Natural killer cell (primary cell): ENCODE data around the gene DUSP7. TPM values are rescaled to one million over a fixed set of nuclear protein-coding genes. Genes with fewer than 3 reads are reported as not detected.
A peak's percentile ranks its signal among the peaks of the same experiment; 100 is the strongest.

Experiments
- ATAC-seq, 3 donors: fragments of 150-1000 bp in 2 of 3; fragments of 200-7000 bp in 1 of 3; cut with Tn5 transposase; 1 replicate in 1 of 3; 2 replicates in 2 of 3; pipeline ENCODE4 v1.10.0; 2021; ENCODE audit warnings: mild to moderate bottlenecking in 2 of 3, moderate library complexity in 2 of 3
- DNase-seq, 2 donors: peaks; one replicate each; pipeline versions ENCODE4 v3.0.0 to v3.0.0-alpha.2; 2013 to 2021; ENCODE audit warnings: mixed read lengths in 1 of 2
- H3K27ac ChIP-seq: one replicate; pipeline ENCODE4 v1.5.1; 2013; ENCODE audit warnings: mild to moderate bottlenecking, low read length
- H3K27me3 ChIP-seq: one replicate; pipeline ENCODE4 v1.6.1; 2013; ENCODE audit warnings: low read length; ENCODE audit not compliant: control insufficient read depth, insufficient read depth
- H3K36me3 ChIP-seq: one replicate; pipeline ENCODE4 v1.6.1; 2013; ENCODE audit warnings: low read length; ENCODE audit not compliant: control insufficient read depth, insufficient read depth
- H3K4me1 ChIP-seq: one replicate; pipeline ENCODE4 v1.6.1; 2013; ENCODE audit warnings: low read length; ENCODE audit not compliant: control insufficient read depth, insufficient read depth
- H3K4me3 ChIP-seq: one replicate; pipeline ENCODE4 v1.5.1; 2013; ENCODE audit warnings: low read length
- H3K9me3 ChIP-seq: one replicate; pipeline ENCODE4 v1.6.1; 2013; ENCODE audit warnings: low read length; ENCODE audit not compliant: control insufficient read depth, insufficient read depth
- H3K27ac Mint-ChIP-seq, 2 donors: one replicate each; pipeline ENCODE4 v1.8.0; 2022; ENCODE audit warnings: mild to moderate bottlenecking in 2 of 2, mixed read lengths in 2 of 2, moderate library complexity in 1 of 2
- H3K27me3 Mint-ChIP-seq, 2 donors: one replicate each; pipeline ENCODE4 v1.8.0; 2022; ENCODE audit warnings: low read depth in 2 of 2, mixed read lengths in 2 of 2
- H3K36me3 Mint-ChIP-seq: one replicate; pipeline ENCODE4 v1.8.0; 2022; ENCODE audit warnings: mixed read lengths
- H3K4me1 Mint-ChIP-seq, 2 donors: one replicate each; pipeline ENCODE4 v1.8.0; 2022; ENCODE audit warnings: mixed read lengths in 2 of 2
- H3K4me3 Mint-ChIP-seq: one replicate; pipeline ENCODE4 v1.8.0; 2022; ENCODE audit warnings: mild to moderate bottlenecking, moderate library complexity, mixed read lengths
- H3K9me3 Mint-ChIP-seq, 2 donors: one replicate each; pipeline ENCODE4 v1.8.0; 2022; ENCODE audit warnings: mixed read lengths in 2 of 2
- WGBS: methylation state at CpG from one replicate; pipeline ENCODE4 v1.1.7; 2013; ENCODE audit warnings: missing lambda C conversion rate; ENCODE audit not compliant: insufficient coverage; 5-methylcytosine and 5-hydroxymethylcytosine counted together
- intact Hi-C: fragments of 100-400 bp; cut with micrococcal nuclease; formaldehyde crosslinking; loops from one replicate; pipeline ENCODE4 v1.14.2; 2022
- total RNA-seq, 4 donors: library from RNA; stranded (reverse); fragments of 120-200 nt in 1 of 4; gene quantifications; one replicate each; pipeline versions ENCODE4 v1.2.3 to v1.2.4, GENCODE V29; 2013 to 2022
- TF ChIP-seq, protein P1 (sequence below): fragments of 200-600 bp; IDR thresholded peaks from one replicate; pipeline ENCODE4 v1.8.0; 2022; ENCODE audit warnings: antibody characterized with exemption

Gene DUSP7
- total RNA-seq, 3 donors from 2014 or later (not counting 1 experiment from before 2014, with no cell fraction given), result 8.7 to 17.4 (median 11.6) TPM

DNA sequence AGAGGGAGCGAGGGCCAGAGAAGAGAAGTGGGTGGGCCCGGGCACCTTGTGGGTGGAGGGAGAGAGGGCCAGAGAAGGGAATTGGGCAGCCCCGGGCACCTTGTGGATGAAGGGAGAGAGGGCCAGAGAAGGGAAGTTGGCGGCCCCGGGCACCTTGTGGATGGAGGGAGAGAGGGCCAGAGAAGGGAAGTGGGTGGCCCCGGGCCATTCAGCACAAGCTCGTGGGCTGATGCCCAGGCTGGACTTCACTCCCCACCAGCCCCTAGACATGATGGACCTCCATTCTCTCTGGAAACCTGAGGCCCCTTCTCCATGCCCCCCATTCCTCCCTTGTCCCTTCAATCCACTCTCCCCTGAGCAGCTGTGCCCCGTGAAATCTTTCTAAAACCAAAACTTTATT is 15.8 kb downstream of the DUSP7 start:
- Mint-ChIP-seq H3K9me3 (no peaks in the 10 kb centered on the region), H3K4me3 (no peak overlapping the region), H3K27me3 (peaks cover 0 to 3% of the 10 kb centered on the region in 2 donors), H3K4me1 (peaks cover 4 to 5% of the 10 kb centered on the region in 2 donors), H3K27ac (no peak overlapping the region), H3K36me3 (no peaks in the 10 kb centered on the region)
- ATAC-seq (no peak), DNase-seq (no peak)
- H3K9me3 ChIP-seq, result no peaks in the 10 kb centered on the region
- TF ChIP-seq, protein P1, sequence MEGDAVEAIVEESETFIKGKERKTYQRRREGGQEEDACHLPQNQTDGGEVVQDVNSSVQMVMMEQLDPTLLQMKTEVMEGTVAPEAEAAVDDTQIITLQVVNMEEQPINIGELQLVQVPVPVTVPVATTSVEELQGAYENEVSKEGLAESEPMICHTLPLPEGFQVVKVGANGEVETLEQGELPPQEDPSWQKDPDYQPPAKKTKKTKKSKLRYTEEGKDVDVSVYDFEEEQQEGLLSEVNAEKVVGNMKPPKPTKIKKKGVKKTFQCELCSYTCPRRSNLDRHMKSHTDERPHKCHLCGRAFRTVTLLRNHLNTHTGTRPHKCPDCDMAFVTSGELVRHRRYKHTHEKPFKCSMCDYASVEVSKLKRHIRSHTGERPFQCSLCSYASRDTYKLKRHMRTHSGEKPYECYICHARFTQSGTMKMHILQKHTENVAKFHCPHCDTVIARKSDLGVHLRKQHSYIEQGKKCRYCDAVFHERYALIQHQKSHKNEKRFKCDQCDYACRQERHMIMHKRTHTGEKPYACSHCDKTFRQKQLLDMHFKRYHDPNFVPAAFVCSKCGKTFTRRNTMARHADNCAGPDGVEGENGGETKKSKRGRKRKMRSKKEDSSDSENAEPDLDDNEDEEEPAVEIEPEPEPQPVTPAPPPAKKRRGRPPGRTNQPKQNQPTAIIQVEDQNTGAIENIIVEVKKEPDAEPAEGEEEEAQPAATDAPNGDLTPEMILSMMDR, result no peak
- H3K36me3 ChIP-seq, result no peaks in the 10 kb centered on the region
- 88% methylated on average over 8 of the region's 8 CpGs for WGBS
- H3K27me3 ChIP-seq, result no peaks in the 10 kb centered on the region
- H3K27ac ChIP-seq, result no peak overlapping the region
- no peak overlapping the region for H3K4me3 ChIP-seq
- intact Hi-C loops, result no loop called here
- no peaks in the 10 kb centered on the region for H3K4me1 ChIP-seq

DNA sequence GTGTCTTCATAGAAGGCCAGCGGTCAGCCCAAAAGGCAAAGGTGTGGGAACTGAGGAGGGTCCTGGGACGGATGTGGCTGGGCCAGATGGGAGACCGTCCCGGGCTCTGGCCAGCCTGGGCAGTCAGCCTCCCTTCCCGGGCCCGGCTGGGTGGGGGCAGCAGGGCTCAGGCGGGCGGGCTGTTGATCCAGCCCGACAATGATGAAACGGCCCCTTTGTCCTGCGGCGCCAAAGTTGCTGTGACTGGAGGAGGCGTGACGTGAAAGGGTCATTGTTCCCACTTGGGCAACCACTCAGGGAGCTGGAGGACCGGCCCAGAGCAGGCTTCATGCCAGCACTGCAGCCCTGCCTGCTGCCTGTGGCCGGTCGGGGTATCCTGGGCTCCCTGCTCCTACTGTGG is 16.5 kb downstream of the DUSP7 start:
- TF ChIP-seq, protein P1, result no peak
- Histone ChIP-seq H3K4me3 (no peak overlapping the region), H3K27ac (no peak overlapping the region), H3K27me3 (no peaks in the 10 kb centered on the region), H3K36me3 (no peaks in the 10 kb centered on the region), H3K9me3 (no peaks in the 10 kb centered on the region), H3K4me1 (no peaks in the 10 kb centered on the region)
- H3K36me3 Mint-ChIP-seq, result no peaks in the 10 kb centered on the region
- intact Hi-C loops, result no loop called here
- peaks cover 0 to 3% of the 10 kb centered on the region in 2 donors for H3K27me3 Mint-ChIP-seq
- ATAC-seq (no peak), DNase-seq (no peak)
- H3K9me3 Mint-ChIP-seq, result no peaks in the 10 kb centered on the region
- H3K27ac Mint-ChIP-seq, result no peak overlapping the region
- peaks cover 0 to 5% of the 10 kb centered on the region in 2 donors for H3K4me1 Mint-ChIP-seq
- H3K4me3 Mint-ChIP-seq, result no peak overlapping the region
- WGBS, result 95% methylated on average over 17 of the region's 17 CpGs

DNA sequence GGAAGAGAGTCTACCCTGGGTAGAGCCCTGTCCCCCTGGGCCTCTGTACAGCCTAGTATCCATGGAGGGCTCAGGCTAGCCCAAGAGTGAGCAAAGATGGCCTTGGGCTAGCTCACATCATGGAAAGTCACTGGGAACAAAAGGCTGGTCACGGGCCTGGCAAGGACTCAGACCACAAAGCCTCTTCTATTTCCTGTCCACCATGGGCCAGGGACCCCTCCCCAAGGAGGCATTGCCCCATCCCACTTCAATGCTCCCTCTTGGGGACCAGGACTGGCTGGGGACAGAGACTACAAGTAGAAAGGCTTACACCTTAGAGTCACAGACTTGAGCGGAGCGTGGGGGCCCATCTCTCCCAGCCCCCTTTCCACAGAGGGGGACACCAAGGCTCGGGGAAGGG is 16.9 kb downstream of the DUSP7 start:
- H3K4me1 ChIP-seq, result no peaks in the 10 kb centered on the region
- H3K9me3 ChIP-seq, result no peaks in the 10 kb centered on the region
- ATAC-seq, result no peak
- H3K27ac ChIP-seq, result no peak overlapping the region
- H3K4me3 ChIP-seq, result no peak overlapping the region
- DNase-seq, result no peak
- 77% methylated on average over 4 of the region's 4 CpGs for WGBS
- no peaks in the 10 kb centered on the region for H3K27me3 ChIP-seq
- no peaks in the 10 kb centered on the region for H3K36me3 Mint-ChIP-seq
- H3K9me3 Mint-ChIP-seq, result no peaks in the 10 kb centered on the region
- H3K27me3 Mint-ChIP-seq, result peaks cover 0 to 3% of the 10 kb centered on the region in 2 donors
- intact Hi-C loops, result no loop called here
- TF ChIP-seq, protein P1, result no peak
- peaks cover 0 to 5% of the 10 kb centered on the region in 2 donors for H3K4me1 Mint-ChIP-seq
- H3K4me3 Mint-ChIP-seq, result peak overlapping the region; percentile 21
- no peaks in the 10 kb centered on the region for H3K36me3 ChIP-seq
- H3K27ac Mint-ChIP-seq, result no peak overlapping the region

DNA sequence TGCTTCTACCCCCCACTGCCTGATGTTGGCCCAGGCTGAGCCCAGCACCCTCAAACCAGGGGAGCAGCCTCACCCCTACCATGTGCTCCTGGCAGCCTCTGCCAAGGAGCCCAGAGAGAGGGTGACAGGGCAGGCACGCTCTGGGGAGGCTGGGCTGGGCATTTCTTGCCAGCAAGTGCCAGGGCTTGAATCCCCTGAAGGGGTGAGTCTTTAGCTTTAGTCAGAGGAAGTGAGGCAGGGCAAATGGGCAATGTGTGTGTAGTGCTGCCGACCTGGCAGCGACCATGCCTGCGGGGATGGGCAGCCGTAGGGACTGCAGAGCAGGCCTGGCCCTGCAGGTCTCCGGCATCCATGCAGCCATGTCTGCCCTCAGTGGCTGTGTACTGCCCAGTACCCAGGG is 18.1 kb downstream of the DUSP7 start:
- ATAC-seq (no peak), DNase-seq (no peak)
- intact Hi-C loops, result no loop called here
- Histone ChIP-seq H3K36me3 (no peaks in the 10 kb centered on the region), H3K9me3 (no peaks in the 10 kb centered on the region), H3K4me1 (no peaks in the 10 kb centered on the region), H3K27me3 (no peaks in the 10 kb centered on the region), H3K4me3 (no peak overlapping the region), H3K27ac (no peak overlapping the region)
- whole genome bisulfite sequencing, result 90% methylated on average over 6 of the region's 6 CpGs
- H3K9me3 Mint-ChIP-seq, result no peaks in the 10 kb centered on the region
- H3K36me3 Mint-ChIP-seq, result no peaks in the 10 kb centered on the region
- peaks cover 0 to 5% of the 10 kb centered on the region in 2 donors for H3K4me1 Mint-ChIP-seq
- peaks cover 0 to 3% of the 10 kb centered on the region in 2 donors for H3K27me3 Mint-ChIP-seq
- TF ChIP-seq, protein P1, result no peak
- H3K27ac Mint-ChIP-seq, result no peak overlapping the region
- H3K4me3 Mint-ChIP-seq, result no peak overlapping the region
